ENCODE measurements around the gene ATF6. TPM values are rescaled to one million over a fixed set of nuclear protein-coding genes. Genes with fewer than 3 reads are reported as not detected.

ATF6 gene
- total RNA-seq, 4 donors from 2014 or later: 13.4 to 24.8 (median 17.6) TPM

- DNase-seq: no peak
- Histone ChIP-seq H3K27me3 (no peaks in the 10 kb centered on the region), H3K4me1 (no peaks in the 10 kb centered on the region), H3K9me3 (no peaks in the 10 kb centered on the region), H3K27ac (no peak overlapping the region), H3K36me3 (peaks cover 0 to 75% (median 0%) of the 10 kb centered on the region in 3 donors), H3K4me3 (no peak overlapping the region)
- no peak for TF ChIP-seq CTCF (IDR thresholded peaks at IDR 0.05)
- TF ChIP-seq POLR2A (IDR thresholded peaks at IDR 0.05): no peak
- intact Hi-C loops (cut with DNase I): no loop called here
Observed at GRCh38 chr1:161863549-161863948, 97.4 kb downstream of the ATF6 start.

- 85 to 86% methylated on average over 1 of the region's 1 CpG for WGBS, 2 donors
- Histone ChIP-seq H3K4me1 (no peaks in the 10 kb centered on the region), H3K4me3 (no peak overlapping the region), H3K27ac (no peak overlapping the region), H3K9me3 (no peaks in the 10 kb centered on the region), H3K27me3 (no peaks in the 10 kb centered on the region), H3K36me3 (peaks cover 0 to 70% (median 0%) of the 10 kb centered on the region in 3 donors)
- DNase-seq: no peak
- TF ChIP-seq POLR2A (IDR thresholded peaks at IDR 0.05): no peak
- no peak for TF ChIP-seq CTCF (IDR thresholded peaks at IDR 0.05)
- intact Hi-C loops (cut with DNase I): no loop called here
Observed at GRCh38 chr1:161864577-161864976, 98.5 kb downstream of the ATF6 start.

- Histone ChIP-seq H3K4me1 (no peaks in the 10 kb centered on the region), H3K4me3 (no peak overlapping the region), H3K27me3 (no peaks in the 10 kb centered on the region), H3K9me3 (no peaks in the 10 kb centered on the region), H3K36me3 (peaks cover 0 to 58% (median 0%) of the 10 kb centered on the region in 3 donors), H3K27ac (no peak overlapping the region)
- intact Hi-C loops (cut with DNase I): no loop called here
- no peak for DNase-seq
- 72 to 88% methylated on average over 3 of the region's 3 CpGs for WGBS, 2 donors
- TF ChIP-seq CTCF (IDR thresholded peaks at IDR 0.05) (no peak), POLR2A (IDR thresholded peaks at IDR 0.05) (no peak)
Observed at GRCh38 chr1:161866241-161866640, 100.1 kb downstream of the ATF6 start.

- TF ChIP-seq CTCF (IDR thresholded peaks at IDR 0.05): no peak
- no peak for TF ChIP-seq POLR2A (IDR thresholded peaks at IDR 0.05)
- DNase-seq: no peak
- Histone ChIP-seq H3K9me3 (no peaks in the 10 kb centered on the region), H3K27ac (no peak overlapping the region), H3K4me3 (no peak overlapping the region), H3K36me3 (peaks cover 0 to 42% (median 0%) of the 10 kb centered on the region in 3 donors), H3K4me1 (no peaks in the 10 kb centered on the region), H3K27me3 (no peaks in the 10 kb centered on the region)
- intact Hi-C loops (cut with DNase I): no loop called here
- 55 to 76% methylated on average over 2 of the region's 2 CpGs for WGBS, 2 donors
Observed at GRCh38 chr1:161868832-161869231, 102.7 kb downstream of the ATF6 start.

GRCh38 chr1:161869291-161869690, 103.2 kb downstream of the ATF6 start:
- Histone ChIP-seq H3K4me3 (no peak overlapping the region), H3K27ac (no peak overlapping the region), H3K36me3 (peaks cover 0 to 38% (median 0%) of the 10 kb centered on the region in 3 donors), H3K4me1 (no peaks in the 10 kb centered on the region), H3K9me3 (no peaks in the 10 kb centered on the region), H3K27me3 (no peaks in the 10 kb centered on the region)
- TF ChIP-seq POLR2A (IDR thresholded peaks at IDR 0.05) (no peak), CTCF (IDR thresholded peaks at IDR 0.05) (no peak)
- intact Hi-C loops (cut with DNase I): no loop called here
- DNase-seq: no peak
